Left renal pelvis (tissue), 4 donors: ENCODE data around the gene DRAM1. TPM values are rescaled to one million over a fixed set of nuclear protein-coding genes. Genes with fewer than 3 reads are reported as not detected.
A peak's percentile ranks its signal among the peaks of the same experiment; 100 is the strongest.

ENCODE experiments used
- DNase-seq, 4 donors: peaks; one replicate each; pipeline ENCODE4 v3.0.0-alpha.2; 2013; ENCODE audit warnings: low read depth in 4 of 4, low spot score in 3 of 4
- polyA plus RNA-seq, 4 donors: library from polyadenylated mRNA; unstranded; fragments of 120-200 nt; gene quantifications; one replicate each; pipeline ENCODE4 v1.2.1, GENCODE V29; 2013; ENCODE audit not compliant: insufficient read length in 4 of 4

The DRAM1 gene
- polyA plus RNA-seq, 4 donors, result 13.4 to 20.8 (median 20.2) TPM

DNA sequence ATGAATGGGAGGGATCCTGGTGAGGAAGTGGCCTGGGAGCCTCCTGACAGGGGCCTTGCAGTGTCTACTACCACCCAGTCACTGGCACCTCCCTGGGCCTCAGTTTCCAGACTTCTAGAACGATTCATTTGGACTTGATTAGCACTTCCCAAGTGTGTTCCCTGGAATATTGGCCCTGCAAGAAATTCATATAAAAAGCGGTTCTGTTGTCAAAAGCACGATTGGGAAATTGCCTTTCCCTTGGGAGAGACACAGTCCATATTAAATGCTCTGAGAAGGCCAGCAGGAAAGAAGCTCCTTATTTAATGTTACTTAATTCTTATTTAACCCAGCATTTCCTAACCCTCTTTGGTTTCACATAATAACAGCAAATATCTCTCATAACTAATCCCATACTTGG lies 61.9 kb downstream of the DRAM1 start:
- no peak for DNase-seq

GRCh38 chr12:101939856-101940265 lies 62.5 kb downstream of the DRAM1 start:
- peak; percentile 38 to 56 (median 52) for DNase-seq

DNA sequence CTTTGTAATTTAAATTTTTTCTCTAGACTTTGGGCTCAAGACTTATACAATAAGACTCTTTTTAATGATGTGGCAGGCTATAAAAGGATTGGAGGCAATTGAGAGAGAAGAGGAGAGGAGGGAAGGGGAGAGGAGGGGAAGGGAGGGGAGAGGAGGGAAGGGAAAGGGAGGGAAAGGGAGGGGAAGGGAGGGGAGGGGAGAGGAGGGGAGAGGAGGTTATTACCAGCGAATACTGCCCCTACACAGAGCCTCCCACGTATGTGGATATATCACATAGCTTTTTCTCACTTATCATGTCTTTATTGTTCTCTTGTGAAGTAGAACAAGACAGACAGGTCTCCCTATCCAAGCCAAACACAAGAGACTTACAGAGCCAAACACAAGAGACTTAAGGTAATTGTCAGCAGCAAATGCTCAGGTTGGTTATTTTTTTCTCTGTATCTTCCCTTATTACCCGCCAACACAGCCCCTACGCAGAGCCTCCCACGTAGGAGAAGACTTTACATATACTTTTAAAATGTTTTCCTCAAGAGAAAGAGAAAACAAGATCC lies 63.1 kb downstream of the DRAM1 start:
- DNase-seq, result no peak

DNA sequence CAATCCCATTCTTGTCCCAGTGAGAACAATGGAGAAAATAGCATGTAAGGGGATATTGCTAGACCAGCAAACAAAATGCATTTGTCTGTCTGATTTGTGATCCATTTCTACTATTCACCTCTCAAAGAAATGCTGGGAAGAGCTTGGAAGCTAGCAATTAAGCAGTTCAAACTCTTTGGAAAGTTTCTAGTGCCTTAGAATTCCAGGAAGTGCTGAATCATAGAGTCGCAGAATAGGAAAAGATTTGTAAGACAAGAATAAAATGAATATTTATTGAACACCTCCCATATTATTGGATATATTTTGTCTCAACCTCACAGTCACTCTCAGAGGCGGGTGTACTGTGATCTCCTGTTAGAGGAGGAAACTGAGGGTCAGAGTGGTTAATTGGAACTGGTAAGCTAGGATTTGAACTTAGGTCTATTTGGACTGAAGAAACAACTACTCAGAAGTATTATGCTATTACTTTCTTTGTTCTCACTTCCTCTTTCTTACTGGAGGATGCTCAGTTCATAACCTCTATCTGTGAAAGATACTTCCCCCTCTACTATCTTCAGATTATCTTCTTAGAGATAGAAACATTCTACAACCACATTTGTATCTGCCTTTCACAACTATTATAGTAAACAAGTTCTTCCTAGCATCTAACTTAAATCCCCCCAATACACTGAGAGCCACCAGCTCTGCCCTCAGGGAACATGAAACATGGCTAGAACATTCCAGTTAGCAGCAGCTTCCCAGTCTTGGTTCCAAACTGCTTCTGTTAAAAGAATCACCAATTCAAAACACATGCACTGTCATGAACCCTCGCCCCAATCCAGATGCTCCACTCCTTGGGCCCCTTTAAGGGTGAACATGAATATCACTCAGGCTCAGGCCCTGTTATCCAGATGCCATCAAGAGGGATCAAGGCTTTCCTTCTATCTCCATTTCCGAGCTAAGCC lies 64.2 kb downstream of the DRAM1 start:
- DNase-seq, result no peak

DNA sequence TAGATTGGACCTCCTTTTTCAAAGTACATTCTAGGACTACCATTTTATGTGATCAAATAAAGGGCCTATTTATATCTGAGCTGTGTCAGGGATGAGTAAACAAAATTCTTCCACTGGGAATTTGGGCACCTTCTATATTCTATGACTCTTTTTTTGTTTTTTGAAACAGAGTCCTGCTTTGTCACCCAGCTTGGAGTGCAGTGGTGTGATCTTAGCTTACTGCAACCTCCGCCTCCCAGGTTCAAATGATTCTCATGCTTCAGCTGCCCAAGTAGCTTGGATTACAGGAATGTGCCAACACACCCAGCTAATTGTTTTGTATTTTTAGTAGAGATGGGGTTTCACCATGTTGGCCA lies 64.8 kb downstream of the DRAM1 start:
- no peak for DNase-seq

GRCh38 chr12:101945369-101946232 lies 68.2 kb downstream of the DRAM1 start:
- no peak for DNase-seq

DNA sequence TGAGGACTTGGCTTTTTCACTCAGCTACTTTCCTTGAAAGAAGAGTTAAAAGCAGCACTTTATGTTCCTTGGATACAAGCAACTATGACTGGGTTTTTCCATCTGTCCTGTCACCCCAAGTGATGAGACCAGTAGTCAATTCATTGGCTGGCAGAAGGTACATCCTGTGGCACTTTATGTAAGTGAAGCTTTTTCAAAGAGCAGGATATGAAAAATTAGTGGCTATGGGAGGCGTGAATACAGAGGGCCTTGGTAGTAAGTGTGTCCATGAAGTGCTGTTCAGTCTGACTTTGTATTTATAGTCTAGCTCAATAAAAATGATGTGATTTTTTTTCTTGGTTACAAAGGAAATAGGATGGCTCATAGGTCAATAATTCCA lies 68.8 kb downstream of the DRAM1 start:
- no peak for DNase-seq

DNA sequence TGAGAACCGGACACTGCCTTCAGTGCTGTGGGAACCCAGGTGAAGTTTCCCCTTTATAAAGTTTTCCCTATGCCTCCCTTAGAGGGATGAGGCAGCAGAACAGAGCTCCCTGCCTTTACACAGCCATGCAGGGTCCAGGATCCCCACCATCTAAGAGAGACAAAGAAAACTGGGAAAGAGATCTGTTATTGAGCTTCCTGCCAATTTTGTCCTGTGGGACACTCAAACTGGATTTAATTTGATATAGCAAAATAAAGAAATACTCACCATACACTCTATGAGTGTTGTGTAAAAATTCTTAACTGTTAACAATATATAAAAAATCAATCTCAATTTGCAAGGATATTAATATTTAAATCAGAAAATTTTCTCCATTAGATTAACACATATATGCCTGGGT lies 69.9 kb downstream of the DRAM1 start:
- DNase-seq, result no peak

- no peak for DNase-seq
These were observed 71.0 kb downstream of the DRAM1 start for GRCh38 chr12:101948365-101948764.

DNA sequence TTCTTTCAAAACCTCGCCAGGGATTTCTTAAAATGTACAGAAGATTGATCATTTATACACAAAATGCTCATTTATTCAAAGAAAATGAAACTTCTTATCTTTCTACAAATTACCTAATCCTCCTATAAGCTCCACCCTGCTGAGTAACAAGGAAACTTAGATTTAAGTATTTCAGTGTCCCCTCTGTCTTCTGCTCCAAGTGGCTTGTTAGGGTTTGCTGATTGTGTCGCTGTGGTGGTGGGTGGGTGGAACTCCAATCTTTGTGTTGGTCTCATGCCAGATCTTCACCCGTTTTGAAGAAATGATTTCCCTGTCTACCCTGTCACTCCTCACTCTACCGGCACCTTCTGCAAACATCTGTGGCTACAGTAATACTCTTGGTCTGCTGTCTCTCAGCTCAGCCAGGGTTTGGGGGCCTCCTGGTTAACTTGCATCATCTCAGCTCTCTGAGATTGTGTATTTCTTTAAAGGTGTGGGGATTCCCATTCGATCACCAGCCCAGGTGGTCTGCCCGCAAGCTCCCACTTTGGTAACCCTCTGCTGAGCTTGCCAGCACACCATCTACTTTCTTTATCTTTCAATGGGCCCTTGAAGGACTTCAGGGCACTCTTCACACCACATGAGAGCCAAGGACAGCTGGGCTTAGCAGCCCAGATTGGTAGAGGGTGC lies 73.8 kb downstream of the DRAM1 start:
- DNase-seq, result no peak

GRCh38 chr12:101954113-101954512 lies 76.7 kb downstream of the DRAM1 start:
- DNase-seq, result no peak

DNA sequence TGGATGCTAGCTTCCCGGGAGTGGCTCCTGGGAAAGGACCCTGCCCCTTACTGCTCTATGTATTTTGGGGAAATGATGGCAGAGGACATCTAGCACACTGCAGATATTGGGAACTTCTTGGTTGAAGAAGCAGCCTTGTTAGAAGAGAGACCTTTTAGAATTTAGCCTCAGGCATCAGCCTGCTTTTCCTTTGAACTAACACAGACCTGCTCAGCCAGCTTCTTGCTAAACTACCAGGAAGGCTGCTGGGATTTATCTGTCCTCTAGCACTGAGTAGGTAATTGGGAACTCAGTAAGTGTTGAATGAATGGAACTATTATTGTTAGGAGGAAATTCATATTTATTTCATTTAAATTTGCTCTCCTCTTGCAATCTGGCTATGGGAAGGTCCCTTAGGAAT lies 77.3 kb downstream of the DRAM1 start:
- DNase-seq, result no peak

- no peak for DNase-seq
These were observed 80.0 kb downstream of the DRAM1 start for GRCh38 chr12:101957252-101957959.

GRCh38 chr12:101959607-101960006 lies 82.2 kb downstream of the DRAM1 start:
- DNase-seq, result no peak

- DNase-seq, result no peak
These were observed 85.1 kb downstream of the DRAM1 start for GRCh38 chr12:101962486-101962885.

DNA sequence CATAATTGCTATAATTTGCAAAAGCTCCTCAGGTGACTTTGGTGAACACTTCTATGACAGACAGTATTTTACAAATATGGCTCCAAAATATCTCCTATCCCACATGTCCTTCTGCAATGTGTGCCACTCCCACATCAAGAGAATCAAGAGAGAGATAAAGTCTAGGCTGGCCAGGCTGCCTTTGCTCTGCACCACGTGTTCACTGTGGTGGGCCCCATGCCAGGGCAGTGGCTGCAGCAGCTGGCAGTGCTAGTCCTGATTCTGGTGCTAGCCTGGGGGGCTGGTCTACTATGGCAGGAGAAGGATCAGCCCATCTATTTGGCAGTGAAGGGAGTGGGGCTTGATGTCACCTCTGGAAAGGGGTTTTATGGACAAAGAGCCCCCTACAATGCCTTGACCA lies 86.3 kb downstream of the DRAM1 start:
- no peak for DNase-seq

DNA sequence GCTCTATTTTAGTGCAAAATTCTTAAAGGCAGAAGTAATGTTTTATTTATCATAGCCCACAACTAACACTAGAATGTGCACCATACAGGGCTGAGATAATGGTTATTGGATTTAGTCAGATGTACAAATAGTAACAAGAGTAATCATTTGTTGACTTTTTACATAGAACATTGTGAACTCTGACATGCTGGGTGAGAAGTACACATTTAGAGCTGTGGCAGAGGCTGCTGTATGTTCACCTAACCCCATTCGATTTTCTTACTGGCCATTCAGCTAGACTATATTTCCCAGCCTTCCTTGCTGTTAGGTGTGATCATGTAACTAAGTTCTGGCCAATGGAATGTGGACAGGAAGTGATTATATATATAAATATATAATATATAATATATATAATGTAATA lies 89.1 kb downstream of the DRAM1 start:
- DNase-seq, result no peak

DNA sequence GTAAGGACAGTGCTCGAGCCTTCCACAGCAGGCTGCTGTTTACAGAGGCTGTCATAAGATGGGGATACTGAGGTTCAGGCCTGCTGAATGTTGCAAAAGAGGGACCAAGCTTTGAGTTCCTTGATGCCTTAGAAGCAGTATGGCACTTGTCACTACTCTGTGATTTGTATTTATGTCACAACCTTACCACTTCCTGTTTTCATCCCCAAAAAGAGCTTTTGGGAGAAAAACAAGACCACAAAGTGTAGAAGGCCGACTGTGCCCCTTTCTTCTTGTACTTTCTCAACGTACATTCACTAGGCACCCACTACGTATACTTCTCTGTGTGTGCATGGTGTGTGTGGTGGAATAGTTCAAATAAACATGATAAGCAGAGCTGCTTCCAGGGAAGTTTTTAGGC lies 90.1 kb downstream of the DRAM1 start:
- no peak for DNase-seq

GRCh38 chr12:101968770-101969169 lies 91.4 kb downstream of the DRAM1 start:
- DNase-seq, result no peak
